ENCODE results near the gene CA4. TPM values are rescaled to one million over a fixed set of nuclear protein-coding genes. Genes with fewer than 3 reads are reported as not detected.

Gene CA4
- total and polyA plus RNA-seq, 2 of the 8 experiments (the other 6 are each of a cell fraction or from before 2014, with no cell fraction given) = 3.6 to 4.2 TPM

DNA sequence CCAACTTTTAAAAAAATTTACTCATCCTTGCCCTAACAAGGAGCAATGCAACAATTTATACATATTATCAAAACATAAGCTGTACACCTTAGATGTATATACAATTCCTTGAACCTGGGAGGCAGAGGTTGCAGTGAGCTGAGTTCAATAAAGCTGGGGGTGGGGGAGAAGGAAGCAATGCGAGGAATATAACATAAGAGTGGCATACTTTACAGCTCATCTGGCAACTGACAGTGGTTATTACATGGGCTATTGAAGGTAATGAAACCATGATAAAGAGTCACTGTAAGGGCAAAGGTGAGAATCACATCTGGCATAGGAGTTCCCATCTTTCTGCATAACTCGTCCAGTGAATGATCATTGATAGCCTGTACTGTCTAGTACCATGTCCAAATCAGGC is 43.7 kb downstream of the CA4 start (continued):
- TF ChIP-seq NRF1 (IDR thresholded peaks at IDR 0.05; ENCODE audit: low read depth, low read length) (no peak), RNF2 (IDR thresholded peaks at IDR 0.05; ENCODE audit: borderline replicate concordance, low read depth, low read length, missing control alignments, poor library complexity, severe bottlenecking) (no peak), FOSL1 (IDR thresholded peaks at IDR 0.05; ENCODE audit: insufficient read depth, low read depth, low read length) (no peak), JUND (IDR thresholded peaks at IDR 0.05; ENCODE audit: low read length) (no peak), SP1 (IDR thresholded peaks at IDR 0.05; ENCODE audit: low read depth, low read length) (no peak), SAP30 (IDR thresholded peaks at IDR 0.05; ENCODE audit: insufficient read depth, insufficient replicate concordance, low read length) (no peak), ZNF274 (IDR thresholded peaks at IDR 0.05; ENCODE audit: borderline replicate concordance, extremely low read depth, low read length) (no peak), POLR2AphosphoS5 (IDR thresholded peaks at IDR 0.05; ENCODE audit: low read depth, low read length) (no peak)
- TF ChIP-seq, protein P1, sequence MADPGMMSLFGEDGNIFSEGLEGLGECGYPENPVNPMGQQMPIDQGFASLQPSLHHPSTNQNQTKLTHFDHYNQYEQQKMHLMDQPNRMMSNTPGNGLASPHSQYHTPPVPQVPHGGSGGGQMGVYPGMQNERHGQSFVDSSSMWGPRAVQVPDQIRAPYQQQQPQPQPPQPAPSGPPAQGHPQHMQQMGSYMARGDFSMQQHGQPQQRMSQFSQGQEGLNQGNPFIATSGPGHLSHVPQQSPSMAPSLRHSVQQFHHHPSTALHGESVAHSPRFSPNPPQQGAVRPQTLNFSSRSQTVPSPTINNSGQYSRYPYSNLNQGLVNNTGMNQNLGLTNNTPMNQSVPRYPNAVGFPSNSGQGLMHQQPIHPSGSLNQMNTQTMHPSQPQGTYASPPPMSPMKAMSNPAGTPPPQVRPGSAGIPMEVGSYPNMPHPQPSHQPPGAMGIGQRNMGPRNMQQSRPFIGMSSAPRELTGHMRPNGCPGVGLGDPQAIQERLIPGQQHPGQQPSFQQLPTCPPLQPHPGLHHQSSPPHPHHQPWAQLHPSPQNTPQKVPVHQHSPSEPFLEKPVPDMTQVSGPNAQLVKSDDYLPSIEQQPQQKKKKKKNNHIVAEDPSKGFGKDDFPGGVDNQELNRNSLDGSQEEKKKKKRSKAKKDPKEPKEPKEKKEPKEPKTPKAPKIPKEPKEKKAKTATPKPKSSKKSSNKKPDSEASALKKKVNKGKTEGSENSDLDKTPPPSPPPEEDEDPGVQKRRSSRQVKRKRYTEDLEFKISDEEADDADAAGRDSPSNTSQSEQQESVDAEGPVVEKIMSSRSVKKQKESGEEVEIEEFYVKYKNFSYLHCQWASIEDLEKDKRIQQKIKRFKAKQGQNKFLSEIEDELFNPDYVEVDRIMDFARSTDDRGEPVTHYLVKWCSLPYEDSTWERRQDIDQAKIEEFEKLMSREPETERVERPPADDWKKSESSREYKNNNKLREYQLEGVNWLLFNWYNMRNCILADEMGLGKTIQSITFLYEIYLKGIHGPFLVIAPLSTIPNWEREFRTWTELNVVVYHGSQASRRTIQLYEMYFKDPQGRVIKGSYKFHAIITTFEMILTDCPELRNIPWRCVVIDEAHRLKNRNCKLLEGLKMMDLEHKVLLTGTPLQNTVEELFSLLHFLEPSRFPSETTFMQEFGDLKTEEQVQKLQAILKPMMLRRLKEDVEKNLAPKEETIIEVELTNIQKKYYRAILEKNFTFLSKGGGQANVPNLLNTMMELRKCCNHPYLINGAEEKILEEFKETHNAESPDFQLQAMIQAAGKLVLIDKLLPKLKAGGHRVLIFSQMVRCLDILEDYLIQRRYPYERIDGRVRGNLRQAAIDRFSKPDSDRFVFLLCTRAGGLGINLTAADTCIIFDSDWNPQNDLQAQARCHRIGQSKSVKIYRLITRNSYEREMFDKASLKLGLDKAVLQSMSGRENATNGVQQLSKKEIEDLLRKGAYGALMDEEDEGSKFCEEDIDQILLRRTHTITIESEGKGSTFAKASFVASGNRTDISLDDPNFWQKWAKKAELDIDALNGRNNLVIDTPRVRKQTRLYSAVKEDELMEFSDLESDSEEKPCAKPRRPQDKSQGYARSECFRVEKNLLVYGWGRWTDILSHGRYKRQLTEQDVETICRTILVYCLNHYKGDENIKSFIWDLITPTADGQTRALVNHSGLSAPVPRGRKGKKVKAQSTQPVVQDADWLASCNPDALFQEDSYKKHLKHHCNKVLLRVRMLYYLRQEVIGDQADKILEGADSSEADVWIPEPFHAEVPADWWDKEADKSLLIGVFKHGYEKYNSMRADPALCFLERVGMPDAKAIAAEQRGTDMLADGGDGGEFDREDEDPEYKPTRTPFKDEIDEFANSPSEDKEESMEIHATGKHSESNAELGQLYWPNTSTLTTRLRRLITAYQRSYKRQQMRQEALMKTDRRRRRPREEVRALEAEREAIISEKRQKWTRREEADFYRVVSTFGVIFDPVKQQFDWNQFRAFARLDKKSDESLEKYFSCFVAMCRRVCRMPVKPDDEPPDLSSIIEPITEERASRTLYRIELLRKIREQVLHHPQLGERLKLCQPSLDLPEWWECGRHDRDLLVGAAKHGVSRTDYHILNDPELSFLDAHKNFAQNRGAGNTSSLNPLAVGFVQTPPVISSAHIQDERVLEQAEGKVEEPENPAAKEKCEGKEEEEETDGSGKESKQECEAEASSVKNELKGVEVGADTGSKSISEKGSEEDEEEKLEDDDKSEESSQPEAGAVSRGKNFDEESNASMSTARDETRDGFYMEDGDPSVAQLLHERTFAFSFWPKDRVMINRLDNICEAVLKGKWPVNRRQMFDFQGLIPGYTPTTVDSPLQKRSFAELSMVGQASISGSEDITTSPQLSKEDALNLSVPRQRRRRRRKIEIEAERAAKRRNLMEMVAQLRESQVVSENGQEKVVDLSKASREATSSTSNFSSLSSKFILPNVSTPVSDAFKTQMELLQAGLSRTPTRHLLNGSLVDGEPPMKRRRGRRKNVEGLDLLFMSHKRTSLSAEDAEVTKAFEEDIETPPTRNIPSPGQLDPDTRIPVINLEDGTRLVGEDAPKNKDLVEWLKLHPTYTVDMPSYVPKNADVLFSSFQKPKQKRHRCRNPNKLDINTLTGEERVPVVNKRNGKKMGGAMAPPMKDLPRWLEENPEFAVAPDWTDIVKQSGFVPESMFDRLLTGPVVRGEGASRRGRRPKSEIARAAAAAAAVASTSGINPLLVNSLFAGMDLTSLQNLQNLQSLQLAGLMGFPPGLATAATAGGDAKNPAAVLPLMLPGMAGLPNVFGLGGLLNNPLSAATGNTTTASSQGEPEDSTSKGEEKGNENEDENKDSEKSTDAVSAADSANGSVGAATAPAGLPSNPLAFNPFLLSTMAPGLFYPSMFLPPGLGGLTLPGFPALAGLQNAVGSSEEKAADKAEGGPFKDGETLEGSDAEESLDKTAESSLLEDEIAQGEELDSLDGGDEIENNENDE (IDR thresholded peaks at IDR 0.05; ENCODE audit: insufficient replicate concordance, low read length) = no peak
